Dendritic cell treated with granulocyte-macrophage colony-stimulating factor and Interleukin-4, amounts not matched to agents 40 ng/mL and 50 ng/mL, for 4 days (primary cell): ENCODE measurements around the gene CYP27A1.

Source experiments
- H3K27ac Mint-ChIP-seq: one replicate; pipeline ENCODE4 v1.8.0; 2022; ENCODE audit warnings: mild to moderate bottlenecking, mixed read lengths
- H3K27me3 Mint-ChIP-seq: one replicate; pipeline ENCODE4 v1.8.0; 2022; ENCODE audit warnings: mild to moderate bottlenecking, mixed read lengths
- H3K36me3 Mint-ChIP-seq: one replicate; pipeline ENCODE4 v1.8.0; 2022; ENCODE audit warnings: low read depth, mixed read lengths
- H3K4me1 Mint-ChIP-seq: one replicate; pipeline ENCODE4 v1.8.0; 2022; ENCODE audit warnings: low read depth, mixed read lengths
- H3K4me3 Mint-ChIP-seq: one replicate; pipeline ENCODE4 v1.8.0; 2022; ENCODE audit warnings: mild to moderate bottlenecking, moderate library complexity, mixed read lengths
- H3K9me3 Mint-ChIP-seq: one replicate; pipeline ENCODE4 v1.8.0; 2022; ENCODE audit warnings: mixed read lengths
- intact Hi-C: fragments of 100-400 bp; cut with micrococcal nuclease; formaldehyde crosslinking; loops from one replicate; pipeline ENCODE4 v1.15.0; 2022

Gene CYP27A1

DNA sequence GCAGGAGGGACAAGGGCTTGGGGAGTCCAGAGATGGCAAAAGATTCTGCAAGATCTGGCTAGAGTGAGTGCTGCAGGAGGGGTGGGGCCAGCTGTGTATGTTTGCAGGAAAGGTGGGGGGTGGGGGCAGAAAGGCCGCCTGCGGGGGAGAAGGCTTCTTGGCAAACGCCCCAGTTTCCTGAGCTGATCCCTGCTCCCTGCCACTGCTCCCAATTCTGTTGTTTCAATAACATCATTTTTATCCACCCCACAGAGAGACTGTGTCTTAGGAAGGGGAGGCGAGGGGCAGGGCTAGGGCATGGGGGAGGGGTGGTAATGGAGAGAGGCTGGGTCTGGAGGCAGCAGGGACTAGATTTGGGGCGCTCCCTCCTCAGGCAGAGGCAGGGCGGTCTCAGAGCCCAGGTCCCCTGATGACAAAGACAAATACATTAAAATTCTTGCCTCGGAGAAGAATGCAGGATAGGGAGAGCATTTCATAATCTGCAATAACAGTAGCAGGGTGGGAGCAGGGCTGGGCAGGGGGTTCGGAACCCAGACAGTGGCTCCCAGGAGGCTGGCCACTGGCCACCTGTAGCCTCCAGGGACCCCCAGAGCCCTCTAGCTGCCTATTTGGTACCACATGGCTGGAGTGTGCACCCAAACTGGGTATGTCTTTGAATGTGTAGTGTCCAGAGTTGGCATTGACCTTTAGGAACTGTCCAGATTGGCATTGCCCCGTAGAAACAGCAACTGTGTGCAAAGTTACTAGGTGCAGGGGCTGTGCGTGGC lies 75.6 kb downstream of the CYP27A1 start:
- intact Hi-C loops: no loop called here
- Mint-ChIP-seq H3K36me3 (no peaks in the 10 kb centered on the region), H3K9me3 (no peaks in the 10 kb centered on the region), H3K27me3 (peaks cover 92% of the 10 kb centered on the region), H3K4me3 (no peak overlapping the region), H3K27ac (no peak overlapping the region), H3K4me1 (peaks cover 36% of the 10 kb centered on the region)

DNA sequence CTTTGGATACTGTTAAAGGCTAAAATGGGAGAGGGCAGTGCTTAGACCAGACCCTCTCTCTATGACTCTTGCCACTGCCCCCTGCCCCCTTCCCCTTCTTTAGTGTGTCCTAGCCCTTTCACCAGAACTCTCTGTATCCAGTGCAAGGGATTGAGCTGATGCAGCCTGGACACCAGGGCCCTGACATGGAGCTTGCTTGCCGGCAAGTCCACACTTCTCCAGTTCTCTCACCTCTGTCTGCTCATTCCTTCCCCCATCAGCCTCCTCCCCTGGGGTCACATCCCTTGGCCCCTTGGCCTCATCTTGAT lies 76.1 kb downstream of the CYP27A1 start:
- H3K4me1 Mint-ChIP-seq: peaks cover 33% of the 10 kb centered on the region
- H3K27ac Mint-ChIP-seq: no peak overlapping the region
- no peak overlapping the region for H3K4me3 Mint-ChIP-seq
- H3K27me3 Mint-ChIP-seq: peaks cover 92% of the 10 kb centered on the region
- H3K36me3 Mint-ChIP-seq: no peaks in the 10 kb centered on the region
- intact Hi-C loops: no loop called here
- no peaks in the 10 kb centered on the region for H3K9me3 Mint-ChIP-seq

DNA sequence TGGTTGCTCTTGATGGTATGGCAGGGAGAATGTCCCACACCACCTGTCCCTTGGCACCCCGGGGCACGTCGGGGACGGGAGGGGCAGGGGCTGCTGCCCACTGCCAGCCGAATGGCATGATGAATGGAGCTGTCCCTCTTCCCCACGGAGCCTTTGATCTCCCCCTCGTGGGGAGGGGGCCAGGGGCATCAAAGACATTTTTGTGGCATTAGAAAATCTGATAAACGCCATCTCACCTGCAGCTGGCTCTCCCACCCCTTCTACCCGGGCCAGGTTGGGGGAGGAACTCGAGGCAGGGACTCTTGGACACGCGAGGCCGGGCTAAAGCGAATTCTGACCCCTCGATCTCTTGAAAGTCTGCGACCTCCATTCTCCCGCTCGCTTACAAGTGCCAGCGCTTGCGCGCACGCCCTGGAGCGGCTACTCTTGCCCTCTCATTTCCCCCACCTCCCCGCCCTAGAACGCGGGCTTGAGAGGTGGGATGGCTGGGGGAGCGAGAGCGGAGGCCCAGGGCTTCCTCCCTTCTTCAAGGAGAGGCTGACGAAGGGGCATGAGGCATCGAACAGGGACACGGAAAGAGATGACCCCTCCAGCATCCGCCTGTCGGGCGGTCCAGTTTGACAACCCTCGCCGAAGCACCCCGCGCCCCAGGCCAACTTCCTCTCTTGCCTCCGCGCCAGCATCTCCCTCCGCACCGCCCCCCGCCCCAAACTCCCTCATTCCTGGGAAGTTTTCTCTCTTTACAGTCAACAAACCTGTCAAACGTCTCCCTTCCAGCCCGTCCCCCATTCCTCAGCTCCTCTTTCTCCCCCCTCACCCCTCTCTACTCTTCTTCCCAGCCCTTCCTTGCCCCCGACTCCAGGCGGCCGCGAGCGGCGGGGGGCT lies 77.0 kb downstream of the CYP27A1 start:
- peaks cover 32% of the 10 kb centered on the region for H3K4me1 Mint-ChIP-seq
- H3K9me3 Mint-ChIP-seq: no peaks in the 10 kb centered on the region
- peaks cover 93% of the 10 kb centered on the region for H3K27me3 Mint-ChIP-seq
- peak overlapping the region; percentile 54 for H3K4me3 Mint-ChIP-seq
- intact Hi-C loops: no loop called here
- no peaks in the 10 kb centered on the region for H3K36me3 Mint-ChIP-seq
- H3K27ac Mint-ChIP-seq: no peak overlapping the region

DNA sequence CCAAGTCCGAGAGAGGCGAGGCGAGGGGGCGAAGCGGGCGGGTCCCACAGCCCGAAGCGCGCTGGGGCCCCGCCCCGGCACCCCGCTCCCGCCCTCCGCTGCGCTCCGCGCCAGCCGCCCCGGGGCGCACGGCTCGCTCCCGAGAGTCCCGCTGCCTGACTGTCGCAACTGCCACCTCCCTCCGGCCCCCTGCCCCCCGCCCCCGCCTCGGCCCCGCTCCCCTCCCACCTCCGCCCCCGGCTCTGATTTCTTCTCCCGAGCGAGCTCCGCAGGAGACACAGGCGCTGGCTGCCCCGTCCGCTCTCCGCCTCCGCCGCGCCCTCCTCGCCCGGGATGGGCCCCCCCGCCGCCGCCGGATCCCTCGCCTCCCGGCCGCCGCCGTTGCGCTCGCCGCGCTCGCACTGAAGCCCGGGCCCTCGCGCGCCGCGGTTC lies 77.6 kb downstream of the CYP27A1 start, which contains the start of gene WNT6:
Gene WNT6 (plus strand): TSS at position 250 of the 432 bp plus-strand sequence. CDS start 233 bp downstream, outside the sequence.
- intact Hi-C loops: no loop called here
- Mint-ChIP-seq H3K4me1 (peaks cover 31% of the 10 kb centered on the region), H3K4me3 (peak within 1 kb of the TSS; percentile 57), H3K27me3 (peaks cover 92% of the 10 kb centered on the region), H3K27ac (no peak within 1 kb of the TSS), H3K9me3 (no peaks in the 10 kb centered on the region), H3K36me3 (no peaks in the 10 kb centered on the region)

DNA sequence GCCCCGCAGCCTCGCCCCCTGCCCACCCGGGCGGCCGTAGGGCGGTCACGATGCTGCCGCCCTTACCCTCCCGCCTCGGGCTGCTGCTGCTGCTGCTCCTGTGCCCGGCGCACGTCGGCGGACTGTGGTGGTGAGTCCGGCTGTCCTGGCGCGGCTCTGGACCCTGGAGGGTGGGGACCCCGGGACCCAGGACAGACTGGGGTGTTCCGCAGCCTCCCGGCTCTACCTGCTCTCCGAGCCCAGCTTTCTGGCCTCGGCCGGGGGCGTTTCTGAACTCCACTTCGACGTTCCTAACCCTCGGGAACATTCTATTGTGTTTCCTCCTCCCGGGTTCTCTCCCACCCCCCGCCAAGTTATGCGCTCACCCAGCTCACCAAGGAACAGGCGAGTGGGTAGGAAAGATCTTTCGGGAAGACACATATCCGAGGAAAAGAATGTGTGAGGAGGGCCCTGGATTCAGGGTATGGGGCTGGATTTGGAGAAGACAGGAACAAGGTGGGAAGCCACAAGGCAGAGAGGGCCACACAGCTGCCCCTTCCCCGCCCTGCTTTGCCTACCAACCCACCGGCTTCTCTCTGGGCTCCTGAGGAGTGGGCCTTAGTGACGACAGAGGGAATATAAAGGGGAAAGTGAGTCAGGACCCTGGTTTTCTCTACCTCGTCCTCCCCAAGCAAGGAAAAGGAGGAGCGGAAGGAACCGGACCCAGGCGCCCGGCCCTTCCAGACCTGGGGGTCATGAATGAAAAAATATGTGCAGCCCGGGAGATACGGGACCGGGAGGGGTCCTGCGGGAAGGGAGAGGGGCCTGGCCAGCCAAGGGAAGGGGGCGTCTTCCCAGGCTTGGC lies 78.3 kb downstream of the CYP27A1 start:
- peaks cover 31% of the 10 kb centered on the region for H3K4me1 Mint-ChIP-seq
- H3K36me3 Mint-ChIP-seq: no peaks in the 10 kb centered on the region
- no peaks in the 10 kb centered on the region for H3K9me3 Mint-ChIP-seq
- no peak overlapping the region for H3K27ac Mint-ChIP-seq
- peak overlapping the region; percentile 57 for H3K4me3 Mint-ChIP-seq
- H3K27me3 Mint-ChIP-seq: peaks cover 92% of the 10 kb centered on the region
- intact Hi-C loops: no loop called here

DNA sequence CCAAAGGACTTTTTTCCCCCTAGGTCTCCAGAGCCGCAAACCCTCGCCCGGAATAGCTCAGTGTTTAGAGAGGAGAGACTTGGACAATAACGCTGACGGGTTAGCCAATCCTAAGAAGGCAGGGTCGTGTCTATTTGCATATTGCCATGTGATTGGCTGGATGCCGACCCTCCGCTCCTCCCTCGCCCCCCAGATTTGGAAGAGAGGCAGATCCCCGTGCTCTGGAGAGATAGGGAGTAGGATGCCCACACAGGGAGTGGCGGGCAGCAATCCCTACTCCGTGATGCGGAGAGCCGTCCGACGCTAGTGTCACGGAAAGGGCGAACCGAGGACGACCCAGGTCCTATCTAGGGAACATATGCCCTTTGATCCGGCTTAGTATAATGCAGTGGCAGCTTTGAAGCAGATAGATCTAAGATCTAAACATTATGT lies 79.0 kb downstream of the CYP27A1 start:
- Mint-ChIP-seq H3K9me3 (no peaks in the 10 kb centered on the region), H3K27me3 (peaks cover 89% of the 10 kb centered on the region), H3K4me3 (no peak overlapping the region), H3K4me1 (peaks cover 31% of the 10 kb centered on the region), H3K27ac (no peak overlapping the region), H3K36me3 (no peaks in the 10 kb centered on the region)
- intact Hi-C loops: no loop called here

DNA sequence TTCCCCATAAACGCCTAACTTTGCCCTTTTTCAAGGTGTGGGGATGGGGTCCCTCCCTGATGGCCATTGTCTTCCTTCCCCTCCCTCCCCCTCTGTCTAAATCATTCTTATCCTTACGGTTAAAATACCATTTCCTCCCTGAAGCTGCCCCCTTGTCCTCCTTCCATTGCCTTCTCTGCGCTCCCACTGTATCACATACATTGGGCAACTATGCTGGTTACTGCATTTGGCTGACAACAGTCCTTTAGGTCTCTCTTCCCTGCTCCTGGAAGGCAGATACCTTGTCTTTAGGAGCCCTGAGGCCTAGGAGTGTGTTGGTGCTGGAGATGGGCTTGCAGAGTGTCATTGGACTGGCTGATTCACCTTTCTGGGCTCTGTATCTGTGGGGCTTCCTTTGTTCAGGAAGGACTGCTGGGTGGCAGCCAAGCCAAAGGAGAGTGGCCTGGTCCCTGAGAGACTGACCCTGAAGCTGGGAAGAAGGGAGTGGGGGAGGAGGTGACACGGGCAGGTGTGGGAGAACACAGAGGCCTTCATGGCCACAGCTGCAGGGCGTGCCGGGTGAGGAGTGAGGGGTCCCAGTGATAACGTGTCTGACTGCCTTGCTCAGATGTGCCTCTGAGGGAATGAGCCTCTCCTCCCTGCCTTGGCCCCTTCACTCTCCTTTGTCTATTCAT lies 79.8 kb downstream of the CYP27A1 start:
- Mint-ChIP-seq H3K27ac (no peak overlapping the region), H3K9me3 (no peaks in the 10 kb centered on the region), H3K4me3 (no peak overlapping the region), H3K27me3 (peaks cover 87% of the 10 kb centered on the region), H3K4me1 (peaks cover 32% of the 10 kb centered on the region), H3K36me3 (no peaks in the 10 kb centered on the region)
- intact Hi-C loops: no loop called here

DNA sequence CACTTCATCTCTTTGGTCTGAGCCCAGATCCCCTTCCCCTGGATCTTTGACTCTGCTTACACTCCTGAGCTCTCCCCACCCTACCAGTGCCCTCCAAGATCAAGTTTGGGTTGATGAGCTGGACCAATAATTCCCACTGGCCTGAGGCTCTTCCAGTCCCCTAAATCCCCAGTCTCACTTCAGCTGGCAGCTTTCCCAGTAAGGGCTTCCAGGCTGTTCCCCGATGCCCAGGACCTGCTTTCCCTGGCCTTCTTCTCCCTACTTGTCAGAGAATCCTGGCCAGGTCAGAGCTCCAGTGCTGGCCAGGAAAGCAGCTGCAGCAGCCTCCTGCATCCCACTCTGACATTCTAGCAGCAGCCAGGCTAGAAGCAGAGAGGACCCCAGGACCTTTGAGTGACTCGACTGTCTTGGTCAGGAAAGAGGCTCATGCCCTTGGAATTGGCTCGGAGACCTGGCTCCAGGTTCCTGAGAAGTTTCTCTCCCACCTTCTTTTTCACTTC lies 81.1 kb downstream of the CYP27A1 start:
- intact Hi-C loops: no loop called here
- Mint-ChIP-seq H3K9me3 (no peaks in the 10 kb centered on the region), H3K4me3 (no peak overlapping the region)

More for the DNA sequence above, 81.1 kb downstream of the CYP27A1 start:
- peaks cover 45% of the 10 kb centered on the region for H3K4me1 Mint-ChIP-seq
- no peaks in the 10 kb centered on the region for H3K36me3 Mint-ChIP-seq
- peaks cover 80% of the 10 kb centered on the region for H3K27me3 Mint-ChIP-seq
- no peak overlapping the region for H3K27ac Mint-ChIP-seq
